K562 (cell line): ENCODE data around the gene TTC19. TPM values are rescaled to one million over a fixed set of nuclear protein-coding genes. Genes with fewer than 3 reads are reported as not detected.
A peak's percentile ranks its signal among the peaks of the same experiment; 100 is the strongest.

Experiments used
- ATAC-seq: fragments of 200-7000 bp; cut with Tn5 transposase; 3 replicates; pipeline ENCODE4 v1.9.1; 2020; ENCODE audit warnings: moderate library complexity
- BruUV-seq: library from RNA; stranded (reverse); fragments of 400-500 nt; replicated peaks from 2 replicates; lab custom pipeline; 2021; lab: Mats Ljungman, UMichigan
- CTCF ChIA-PET: fragments of 300-600 bp; formaldehyde crosslinking; extraction: SDS; loops from one replicate; lab custom pipeline; 2021; ENCODE audit warnings: low intra/inter-chr PET ratio; lab: Yijun Ruan, JAX
- POLR2A ChIA-PET: fragments of 300-600, 350-650 bp; sonication (Branson Sonifier 250); formaldehyde crosslinking; extraction: SDS; loops from one replicate; lab custom pipeline; 2021; ENCODE audit warnings: antibody characterized with exemption, inconsistent platforms; lab: Yijun Ruan, JAX
- DNase-seq, 4 experiments: peaks; one replicate each; pipeline versions ENCODE4 v3.0.0 to v3.0.0-alpha.2; 2011 to 2018; ENCODE audit warnings: low spot score in 3 of 4, mixed read lengths in 3 of 4; ENCODE audit errors: extremely low read depth in 1 of 4
- FAIRE-seq: peaks from 2 replicates; lab custom pipeline; 2011; peaks lifted over from hg19 to GRCh38; lab: Jason Lieb, UNC
- H2AFZ ChIP-seq: 2 replicates; pipeline ENCODE4 v1.6.0; 2011; ENCODE audit warnings: low read depth, low read length, control low read depth, inconsistent platforms
- H3K27ac ChIP-seq: fragments of 200-600 bp; 3 replicates; pipeline ENCODE4 v1.8.0; 2011; ENCODE audit warnings: low read depth, mild to moderate bottlenecking, control low read depth, inconsistent platforms, low read length, moderate library complexity, mixed read lengths; ENCODE audit errors: extremely low read depth
- H3K27me3 ChIP-seq, 2 experiments: fragments of 300-600 bp in 1 of 2; 2 replicates in 1 of 2; 3 replicates in 1 of 2; pipeline versions ENCODE4 v1.6.0 to v1.8.0; 2011; ENCODE audit warnings: inconsistent platforms in 2 of 2, low read length in 2 of 2, mild to moderate bottlenecking in 1 of 2, mixed read lengths in 1 of 2, moderate library complexity in 1 of 2; ENCODE audit not compliant: control insufficient read depth in 2 of 2, insufficient read depth in 2 of 2
- H3K36me3 ChIP-seq: fragments of 300-600 bp; 3 replicates; pipeline ENCODE4 v1.8.0; 2011; ENCODE audit warnings: mild to moderate bottlenecking, low read length, inconsistent platforms; ENCODE audit not compliant: control insufficient read depth, insufficient read depth
- H3K4me1 ChIP-seq, 2 experiments: fragments of 200-600 bp in 1 of 2; replicated peaks in 1 of 2; 2 replicates in 1 of 2; 3 replicates in 1 of 2; pipeline versions ENCODE4 v1.5.1 to v1.8.0; 2011; ENCODE audit warnings: inconsistent platforms in 2 of 2, low read length in 2 of 2, mild to moderate bottlenecking in 1 of 2, mixed read lengths in 1 of 2, moderate library complexity in 1 of 2; ENCODE audit not compliant: control insufficient read depth in 2 of 2, insufficient read depth in 2 of 2
- H3K4me2 ChIP-seq: 2 replicates; pipeline ENCODE4 v1.6.1; 2011; ENCODE audit warnings: low read length, control low read depth, inconsistent platforms, mixed read lengths; ENCODE audit not compliant: insufficient read depth
- H3K4me3 ChIP-seq: fragments of 200-600 bp; sonication (generic), shearing (Covaris generic); 2 replicates; pipeline ENCODE4 v1.5.1; 2016; ENCODE audit warnings: control low read depth, inconsistent platforms
- H3K79me2 ChIP-seq: fragments of 200-600 bp; 3 replicates; pipeline ENCODE4 v1.8.0; 2011; ENCODE audit warnings: low read length, inconsistent platforms; ENCODE audit not compliant: control insufficient read depth, insufficient read depth
- H3K9ac ChIP-seq, 2 experiments: 2 replicates each; pipeline versions ENCODE4 v1.6.0 to v1.6.1; 2011; ENCODE audit warnings: low read depth in 2 of 2, low read length in 2 of 2, control low read depth in 1 of 2, inconsistent platforms in 1 of 2, mild to moderate bottlenecking in 1 of 2, mixed read lengths in 1 of 2; ENCODE audit not compliant: insufficient read depth in 1 of 2
- H3K9me1 ChIP-seq: one replicate; pipeline ENCODE4 v1.6.0; 2011; ENCODE audit warnings: inconsistent platforms, mild to moderate bottlenecking, low read length, moderate library complexity; ENCODE audit not compliant: control insufficient read depth, insufficient read depth
- H3K9me3 ChIP-seq: replicated peaks from 2 replicates; pipeline ENCODE4 v1.5.1; 2011; ENCODE audit warnings: low read depth, low read length, inconsistent platforms; ENCODE audit not compliant: control insufficient read depth, insufficient read depth
- H4K20me1 ChIP-seq: replicated peaks from 2 replicates; pipeline ENCODE4 v1.6.1; 2011; ENCODE audit warnings: low read length, inconsistent platforms, mixed read lengths; ENCODE audit not compliant: control insufficient read depth, insufficient read depth
- C11orf30 ChIP-seq: fragments of 450-650 bp; IDR thresholded peaks from 2 replicates; pipeline ENCODE4 v1.6.1; 2016; ENCODE audit warnings: low read depth, mild to moderate bottlenecking
- CBFA2T3 ChIP-seq: fragments of 450-650 bp; IDR thresholded peaks from 2 replicates; pipeline ENCODE4 v1.6.1; 2017
- FOSL1 ChIP-seq: fragments of 200-800 bp; sonication (Bioruptor generic); conservative IDR thresholded peaks from 2 replicates; pipeline ENCODE4 v1.6.1; 2016; ENCODE audit warnings: missing genetic modification characterization, missing compliant biosample characterization
- SMARCC2 ChIP-seq: fragments of 450-650 bp; IDR thresholded peaks from 2 replicates; pipeline ENCODE4 v1.6.1; 2017; ENCODE audit warnings: antibody characterized with exemption, moderate library complexity, mild to moderate bottlenecking, low read depth
- SMARCE1 ChIP-seq: fragments of 450-650 bp; IDR thresholded peaks from 2 replicates; pipeline ENCODE4 v1.7.1; 2016; ENCODE audit warnings: mild to moderate bottlenecking
- SPI1 ChIP-seq: IDR thresholded peaks from 2 replicates; pipeline ENCODE4 v1.6.1; 2011; ENCODE audit warnings: low read depth, low read length, control low read depth, borderline replicate concordance
- SRSF1 ChIP-seq: fragments of 200-400 bp; formaldehyde crosslinking; IDR thresholded peaks from 2 replicates; pipeline ENCODE4 v1.6.1; 2017; ENCODE audit warnings: mild to moderate bottlenecking, low read depth, low read length, moderate library complexity
- XRCC5 ChIP-seq: fragments of 200-400 bp; formaldehyde crosslinking; IDR thresholded peaks from 2 replicates; pipeline ENCODE4 v1.6.1; 2017; ENCODE audit warnings: low read depth, mild to moderate bottlenecking, low read length
- ZBTB17 ChIP-seq: fragments of 450-650 bp; formaldehyde crosslinking; IDR thresholded peaks from 2 replicates; pipeline ENCODE4 v1.4.0; 2020; ENCODE audit warnings: mild to moderate bottlenecking
- WGBS: fragments of 100-300 bp; shearing (Covaris generic); methylation state at CpG from one replicate; pipeline ENCODE4 v1.1.6; 2016; ENCODE audit warnings: low coverage, mixed read lengths; ENCODE audit not compliant: insufficient coverage; ENCODE audit errors: missing lambda C conversion rate; 5-methylcytosine and 5-hydroxymethylcytosine counted together
- in situ Hi-C: fragments of 300-500 bp; cut with MboI; formaldehyde crosslinking; loops from 4 replicates; pipeline ENCODE4 v1.15.0; 2018; ENCODE audit warnings: inconsistent platforms, mixed read lengths
- intact Hi-C: fragments of 100-400 bp; cut with micrococcal nuclease; formaldehyde crosslinking; loops from 2 replicates; pipeline ENCODE4 v1.14.2; 2022
- polyA plus RNA-seq, 8 experiments: library from polyadenylated mRNA; depleted of rRNA in 4 of 8; stranded (reverse) in 5 of 8; unstranded in 3 of 8; fragments of >200 nt; fragmentation: Nextera tagmentation in 2 of 8; fragmentation: Illumina TruSeq in 1 of 8; extraction: Ambion mirVana in 2 of 8; extraction: Trizol in 1 of 8; gene quantifications; 2 replicates each; pipeline versions ENCODE4 v1.2.1 to v1.2.3, GENCODE V29; 2011 to 2014; ENCODE audit warnings: inconsistent platforms in 1 of 8, missing spikeins in 1 of 8
- total RNA-seq, 7 experiments: library from RNA; depleted of rRNA in 6 of 7; stranded (reverse); fragments of >200 nt in 6 of 7; fragmentation: Illumina TruSeq in 2 of 7; extraction: Trizol in 2 of 7; gene quantifications; 2 replicates each; pipeline versions ENCODE4 v1.2.1 to v1.2.3, GENCODE V29; 2011 to 2021; ENCODE audit warnings: low replicate concordance in 1 of 7
- TF ChIP-seq, protein P1 (sequence below), 2 experiments: fragments of 450-650 bp; IDR thresholded peaks; 2 replicates each; pipeline ENCODE4 v1.6.1; 2016; ENCODE audit warnings: mild to moderate bottlenecking in 2 of 2, borderline replicate concordance in 1 of 2, low read depth in 1 of 2, moderate library complexity in 1 of 2
- TF ChIP-seq, protein P2 (sequence below): sonication (generic); IDR thresholded peaks from 2 replicates; pipeline ENCODE4 v1.6.1; 2016
- TF ChIP-seq, protein P3 (sequence below), 2 experiments: fragments of 450-650 bp in 1 of 2; sonication (generic) in 1 of 2; formaldehyde crosslinking in 1 of 2; IDR thresholded peaks in 1 of 2; conservative IDR thresholded peaks in 1 of 2; 2 replicates each; pipeline versions ENCODE4 v1.6.1 to v1.8.1; 2016 to 2023; ENCODE audit warnings: mild to moderate bottlenecking in 2 of 2, moderate library complexity in 2 of 2, inconsistent platforms in 1 of 2, missing genetic modification reagents in 1 of 2

The TTC19 gene
- total and polyA plus RNA-seq, 9 of the 15 experiments (the other 6 are each of a cell fraction or from before 2014, with no cell fraction given), result 8.1 to 60.8 (median 25.3) TPM

DNA sequence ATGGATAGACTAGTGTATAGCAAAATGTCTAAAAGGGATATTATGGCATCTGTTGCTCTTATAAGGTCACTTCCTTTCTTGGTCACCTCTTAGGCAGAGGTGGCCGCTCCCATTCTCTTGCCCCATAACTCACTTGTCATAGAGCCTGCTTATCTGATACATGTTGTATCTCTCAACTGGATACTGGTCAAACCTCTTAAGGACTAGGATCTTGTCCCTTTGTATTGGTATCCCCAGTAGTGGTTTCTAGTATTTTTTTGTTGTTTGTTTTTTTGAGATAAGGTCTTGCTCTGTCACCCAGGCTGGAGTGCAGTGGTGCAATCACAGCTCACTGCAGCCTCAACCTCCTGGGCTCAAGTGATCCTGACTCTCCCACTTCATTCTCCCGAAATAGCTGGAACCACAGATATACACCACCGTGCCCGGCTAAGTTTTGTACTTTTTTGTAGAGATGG lies 27.1 kb upstream of the TTC19 start:
- Histone ChIP-seq H3K36me3 (peaks cover 27% of the 10 kb centered on the region; the same call in 2 of the 3 replicates), H3K9ac (no peak overlapping the region), H4K20me1 (no peaks in the 10 kb centered on the region), H3K9me1 (no peaks in the 10 kb centered on the region), H3K27me3 (no peaks in the 10 kb centered on the region), H3K9me3 (no peaks in the 10 kb centered on the region), H3K4me2 (no peak overlapping the region), H3K27ac (no peak overlapping the region), H3K79me2 (peaks cover 40% of the 10 kb centered on the region), H3K4me1 (peaks cover 14 to 34% of the 10 kb centered on the region in 2 experiments), H2AFZ (no peak overlapping the region), H3K4me3 (no peak overlapping the region)
- in situ Hi-C loops (loop anchor here (25.0 kb wide), 1 partner anchor 710 kb away; the partner anchor contains the start of gene PMP22), intact Hi-C loops (no loop called here)
- no TSS peak for BruUV-seq
- ATAC-seq (peak; percentile 63), DNase-seq (peak in 1 of 4 experiments; percentile 29), FAIRE-seq (peak; percentile 78)
- 3% methylated on average over 4 of the region's 4 CpGs for WGBS
- ChIA-PET CTCF (no interaction called here), POLR2A (interaction anchor here (0.9 kb wide), 1 partner anchor 14 kb away, joined by 3 read pairs; no protein-coding TSS in a partner anchor)
- TF ChIP-seq SPI1, result peak; percentile 15; the same call in 1 of the 2 replicates
- TF ChIP-seq, protein P1, sequence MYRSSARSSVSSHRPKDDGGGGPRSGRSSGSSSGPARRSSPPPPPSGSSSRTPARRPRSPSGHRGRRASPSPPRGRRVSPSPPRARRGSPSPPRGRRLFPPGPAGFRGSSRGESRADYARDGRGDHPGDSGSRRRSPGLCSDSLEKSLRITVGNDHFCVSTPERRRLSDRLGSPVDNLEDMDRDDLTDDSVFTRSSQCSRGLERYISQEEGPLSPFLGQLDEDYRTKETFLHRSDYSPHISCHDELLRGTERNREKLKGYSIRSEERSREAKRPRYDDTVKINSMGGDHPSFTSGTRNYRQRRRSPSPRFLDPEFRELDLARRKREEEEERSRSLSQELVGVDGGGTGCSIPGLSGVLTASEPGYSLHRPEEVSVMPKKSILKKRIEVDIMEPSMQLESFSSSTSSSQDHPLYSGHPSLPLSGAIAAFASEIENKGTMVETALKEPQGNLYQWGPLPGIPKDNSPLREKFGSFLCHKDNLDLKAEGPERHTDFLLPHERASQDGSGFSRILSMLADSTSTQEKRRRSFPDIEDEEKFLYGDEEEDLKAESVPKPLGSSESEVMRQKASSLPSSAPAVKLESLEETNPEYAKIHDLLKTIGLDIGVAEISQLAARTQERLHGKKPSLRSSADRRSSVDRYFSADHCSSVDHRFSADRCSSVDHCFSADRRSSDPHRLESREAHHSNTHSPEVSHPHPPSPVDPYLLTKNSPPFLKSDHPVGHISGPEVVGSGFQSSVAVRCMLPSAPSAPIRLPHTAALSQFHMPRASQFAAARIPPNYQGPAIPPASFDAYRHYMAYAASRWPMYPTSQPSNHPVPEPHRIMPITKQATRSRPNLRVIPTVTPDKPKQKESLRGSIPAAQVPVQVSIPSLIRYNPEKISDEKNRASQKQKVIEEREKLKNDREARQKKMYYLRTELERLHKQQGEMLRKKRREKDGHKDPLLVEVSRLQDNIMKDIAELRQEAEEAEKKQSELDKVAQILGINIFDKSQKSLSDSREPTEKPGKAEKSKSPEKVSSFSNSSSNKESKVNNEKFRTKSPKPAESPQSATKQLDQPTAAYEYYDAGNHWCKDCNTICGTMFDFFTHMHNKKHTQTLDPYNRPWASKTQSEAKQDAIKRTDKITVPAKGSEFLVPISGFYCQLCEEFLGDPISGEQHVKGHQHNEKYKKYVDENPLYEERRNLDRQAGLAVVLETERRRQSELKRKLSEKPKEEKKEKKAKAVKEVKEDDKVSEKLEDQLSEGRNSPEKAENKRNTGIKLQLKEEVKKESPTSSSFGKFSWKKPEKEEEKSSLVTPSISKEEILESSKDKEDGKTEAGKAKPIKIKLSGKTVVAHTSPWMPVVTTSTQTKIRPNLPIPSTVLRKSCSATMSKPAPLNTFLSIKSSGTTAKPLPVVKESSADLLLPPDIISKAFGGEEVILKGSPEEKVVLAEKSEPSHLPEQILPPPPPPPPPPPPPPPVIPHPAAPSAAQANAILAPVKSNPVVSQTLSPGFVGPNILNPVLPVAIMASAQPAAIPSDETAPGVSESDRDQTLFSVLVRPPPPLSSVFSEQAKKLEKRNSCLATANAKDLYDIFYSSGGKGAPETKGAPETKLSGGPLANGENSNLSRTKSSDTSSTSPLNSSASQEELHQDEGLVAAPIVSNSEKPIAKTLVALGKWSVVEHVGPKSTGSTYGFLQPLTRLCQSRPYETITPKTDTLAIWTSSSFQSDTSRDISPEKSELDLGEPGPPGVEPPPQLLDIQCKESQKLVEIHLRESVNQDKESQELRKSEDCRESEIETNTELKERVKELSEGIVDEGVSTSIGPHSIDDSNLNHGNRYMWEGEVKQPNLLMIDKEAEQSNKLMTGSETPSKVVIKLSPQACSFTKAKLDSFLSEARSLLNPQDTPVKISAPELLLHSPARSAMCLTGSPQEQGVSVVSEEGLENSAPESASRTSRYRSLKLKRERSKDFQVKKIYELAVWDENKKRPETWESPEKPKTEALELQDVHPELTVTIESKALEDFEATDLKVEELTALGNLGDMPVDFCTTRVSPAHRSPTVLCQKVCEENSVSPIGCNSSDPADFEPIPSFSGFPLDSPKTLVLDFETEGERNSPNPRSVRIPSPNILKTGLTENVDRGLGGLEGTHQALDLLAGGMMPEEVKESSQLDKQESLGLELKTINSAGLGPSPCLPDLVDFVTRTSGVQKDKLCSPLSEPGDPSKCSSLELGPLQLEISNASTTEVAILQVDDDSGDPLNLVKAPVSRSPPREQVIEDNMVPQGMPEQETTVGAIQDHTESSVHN (IDR thresholded peaks at IDR 0.05; ENCODE audit: borderline replicate concordance in 1 of 2, low read depth in 1 of 2), result no peak
- TF ChIP-seq CBFA2T3, result peak; percentile 64
- peak; percentile 36; the same call in 1 of the 2 replicates for TF ChIP-seq FOSL1 (tag)
- peak; percentile 46; the same call in 1 of the 2 replicates for TF ChIP-seq SMARCE1
- TF ChIP-seq, protein P2, sequence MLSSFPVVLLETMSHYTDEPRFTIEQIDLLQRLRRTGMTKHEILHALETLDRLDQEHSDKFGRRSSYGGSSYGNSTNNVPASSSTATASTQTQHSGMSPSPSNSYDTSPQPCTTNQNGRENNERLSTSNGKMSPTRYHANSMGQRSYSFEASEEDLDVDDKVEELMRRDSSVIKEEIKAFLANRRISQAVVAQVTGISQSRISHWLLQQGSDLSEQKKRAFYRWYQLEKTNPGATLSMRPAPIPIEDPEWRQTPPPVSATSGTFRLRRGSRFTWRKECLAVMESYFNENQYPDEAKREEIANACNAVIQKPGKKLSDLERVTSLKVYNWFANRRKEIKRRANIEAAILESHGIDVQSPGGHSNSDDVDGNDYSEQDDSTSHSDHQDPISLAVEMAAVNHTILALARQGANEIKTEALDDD, result peak; percentile 78; the same call in 1 of the 2 replicates
- no peak for TF ChIP-seq XRCC5
- TF ChIP-seq SRSF1, result no peak
- TF ChIP-seq ZBTB17, result no peak
- TF ChIP-seq, protein P3, sequence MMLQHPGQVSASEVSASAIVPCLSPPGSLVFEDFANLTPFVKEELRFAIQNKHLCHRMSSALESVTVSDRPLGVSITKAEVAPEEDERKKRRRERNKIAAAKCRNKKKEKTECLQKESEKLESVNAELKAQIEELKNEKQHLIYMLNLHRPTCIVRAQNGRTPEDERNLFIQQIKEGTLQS (IDR thresholded peaks at IDR 0.05), result peak; percentile 42; the same call in 1 of the 2 replicates
- TF ChIP-seq, protein P3 (CRISPR knock-in tag; conservative IDR thresholded peaks at IDR 0.05), result no peak
- TF ChIP-seq C11orf30, result peak; percentile 32; the same call in 1 of the 2 replicates
- 0 out of 2 replicates have a peak, but pooled peaks have one; percentile 33 for TF ChIP-seq SMARCC2
